GM12892 (cell line): ENCODE measurements around the gene PRKAR1A.

Experiments
- DNase-seq: peaks from one replicate; pipeline ENCODE4 v3.0.0; 2011; ENCODE audit not compliant: insufficient read length
- FAIRE-seq: peaks from 2 replicates; lab custom pipeline; 2011; peaks lifted over from hg19 to GRCh38; lab: Jason Lieb, UNC
- POLR2A ChIP-seq: IDR thresholded peaks from 2 replicates; pipeline ENCODE4 v1.6.1; 2011; ENCODE audit warnings: low read depth, low read length, control low read depth
- POLR2AphosphoS5 ChIP-seq: IDR thresholded peaks from 2 replicates; pipeline ENCODE4 v1.6.1; 2011; ENCODE audit warnings: low read depth, low read length, control low read depth
- TAF1 ChIP-seq: IDR thresholded peaks from 2 replicates; pipeline ENCODE4 v1.6.1; 2011; ENCODE audit warnings: low read depth, mild to moderate bottlenecking, control low read depth, low read length, borderline replicate concordance

PRKAR1A gene

GRCh38 chr17:68534695-68535088 lies 22.5 kb downstream of the PRKAR1A start:
- DNase-seq (no peak), FAIRE-seq (no peak)
- TF ChIP-seq TAF1 (no peak), POLR2A (no peak), POLR2AphosphoS5 (no peak)

GRCh38 chr17:68535922-68536321 lies 23.7 kb downstream of the PRKAR1A start:
- no peak for DNase-seq
- no peak for FAIRE-seq
- TF ChIP-seq POLR2AphosphoS5: no peak
- TF ChIP-seq POLR2A: no peak
- TF ChIP-seq TAF1: no peak

DNA sequence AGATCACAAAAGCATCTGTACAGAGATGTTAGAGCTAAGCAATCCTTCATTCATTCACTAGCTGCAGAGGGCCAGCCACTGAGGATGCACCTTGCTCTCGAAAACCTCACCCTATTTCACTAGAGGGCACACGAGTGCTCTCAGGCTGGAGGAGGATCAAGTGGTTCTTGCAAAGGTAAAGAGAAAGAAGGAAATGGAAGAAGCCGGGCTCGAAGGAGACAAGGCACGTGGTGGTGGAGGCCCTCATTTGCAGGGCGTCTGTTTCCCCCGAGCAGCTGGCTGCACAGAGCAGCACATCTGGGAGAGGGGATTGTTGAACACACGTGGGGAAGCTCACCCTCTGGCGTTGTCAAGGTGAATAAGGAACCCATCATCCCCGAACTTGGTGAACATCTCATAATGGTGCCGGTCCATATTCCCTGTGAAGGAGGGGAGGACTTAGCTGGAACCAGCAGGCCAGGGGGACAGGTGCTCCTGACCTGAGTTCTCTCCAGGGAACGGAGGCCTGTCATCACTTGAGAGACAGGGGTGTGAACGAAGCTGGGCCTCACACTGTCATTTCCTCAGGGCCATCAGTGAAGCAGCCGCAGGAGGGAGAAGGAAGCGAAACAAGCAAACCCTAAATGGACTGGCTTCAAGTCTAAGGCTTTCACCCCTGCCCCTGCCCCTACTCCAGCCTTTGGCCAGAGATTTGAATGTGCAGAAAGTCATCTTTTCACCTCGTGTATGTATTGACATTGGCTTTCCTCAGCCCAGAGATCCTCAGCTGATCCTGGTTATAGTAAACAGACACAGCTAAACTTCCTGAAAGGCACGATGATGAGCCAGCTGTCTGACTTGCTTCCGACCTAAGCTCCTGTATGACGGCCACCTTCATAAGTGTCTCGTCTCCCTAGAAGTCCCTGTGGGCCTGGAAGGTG lies 27.6 kb downstream of the PRKAR1A start:
- FAIRE-seq: no peak
- no peak for TF ChIP-seq POLR2AphosphoS5
- TF ChIP-seq POLR2A: no peak
- no peak for TF ChIP-seq TAF1
- no peak for DNase-seq

DNA sequence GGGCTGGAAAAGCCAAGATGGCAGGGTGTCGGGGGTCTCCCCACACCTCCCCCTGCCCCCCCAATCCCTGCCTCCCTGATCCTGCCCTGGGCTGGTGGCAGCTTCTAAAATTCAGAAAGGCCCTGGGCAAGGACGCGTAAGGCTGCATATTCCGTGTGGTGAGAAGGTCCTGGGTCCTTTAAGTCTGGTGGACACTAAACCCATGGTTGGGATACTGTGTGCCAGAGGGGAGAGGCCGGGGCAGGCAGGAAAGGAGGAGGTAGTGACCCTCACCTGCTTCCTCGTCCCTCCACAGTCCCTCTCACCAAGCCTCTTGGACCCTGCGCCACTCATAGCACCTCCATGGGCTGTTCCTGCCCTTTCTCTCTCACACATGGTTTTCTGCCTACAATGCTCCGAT lies 28.8 kb downstream of the PRKAR1A start:
- TF ChIP-seq POLR2AphosphoS5 (no peak), POLR2A (no peak), TAF1 (no peak)
- FAIRE-seq (no peak), DNase-seq (no peak)

DNA sequence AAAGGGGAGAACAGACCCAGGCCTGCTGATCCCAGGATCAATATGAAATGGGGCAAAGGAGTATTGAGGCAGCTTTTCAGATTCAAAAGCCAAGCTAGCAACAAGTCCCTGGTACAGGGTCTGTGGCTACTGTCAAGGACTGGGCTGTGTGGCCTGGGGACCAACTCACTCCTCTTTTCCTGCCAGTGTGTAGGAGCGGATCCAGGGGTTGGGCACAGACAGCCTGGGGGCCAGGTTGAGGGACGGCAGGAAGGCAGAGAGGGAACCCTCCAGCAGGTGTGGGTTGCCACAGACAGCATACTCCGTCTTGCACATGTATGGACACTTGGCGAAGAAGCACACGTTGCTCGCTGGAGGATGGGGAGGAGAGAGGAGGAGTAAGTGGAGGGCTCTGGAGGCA lies 29.6 kb downstream of the PRKAR1A start:
- FAIRE-seq (no peak), DNase-seq (no peak)
- no peak for TF ChIP-seq TAF1
- no peak for TF ChIP-seq POLR2AphosphoS5
- TF ChIP-seq POLR2A: no peak

DNA sequence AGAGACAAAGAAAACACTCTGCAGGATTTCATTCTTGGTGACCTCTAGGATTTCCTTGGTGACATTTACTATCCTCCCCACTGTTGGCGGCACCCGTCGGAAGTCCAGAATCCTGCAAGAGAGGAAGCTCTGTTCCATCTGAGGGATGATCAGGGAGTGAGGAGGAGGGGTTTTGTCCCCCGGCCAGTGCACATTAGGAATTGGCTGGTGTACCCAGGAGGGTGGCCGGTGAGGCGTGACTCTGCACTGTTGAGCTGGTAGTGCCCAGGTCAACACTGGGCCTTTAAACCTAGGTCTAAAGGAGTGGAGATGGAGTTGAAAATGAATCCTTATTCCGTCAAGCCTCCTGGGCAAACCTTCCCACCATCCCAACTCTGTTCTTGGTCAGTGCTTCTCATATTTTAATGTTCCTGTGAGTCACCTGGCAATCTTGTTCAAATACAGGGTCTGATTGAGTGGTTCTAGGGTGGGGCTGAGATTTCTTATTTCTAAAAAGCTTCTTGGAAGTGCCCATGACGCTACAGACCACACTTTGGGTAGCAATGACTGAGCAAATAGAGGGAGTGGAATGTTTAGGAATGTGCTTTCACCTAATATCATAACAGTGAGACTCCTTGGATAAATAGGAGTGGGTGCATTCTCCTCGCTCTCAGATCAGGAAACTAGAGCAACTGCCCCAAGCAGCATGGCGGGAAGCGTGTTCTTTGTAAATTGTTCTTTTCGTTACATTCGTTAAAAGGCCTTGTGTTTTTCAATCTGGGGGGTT lies 30.7 kb downstream of the PRKAR1A start:
- DNase-seq: no peak
- TF ChIP-seq TAF1 (no peak), POLR2A (no peak), POLR2AphosphoS5 (no peak)
- no peak for FAIRE-seq

DNA sequence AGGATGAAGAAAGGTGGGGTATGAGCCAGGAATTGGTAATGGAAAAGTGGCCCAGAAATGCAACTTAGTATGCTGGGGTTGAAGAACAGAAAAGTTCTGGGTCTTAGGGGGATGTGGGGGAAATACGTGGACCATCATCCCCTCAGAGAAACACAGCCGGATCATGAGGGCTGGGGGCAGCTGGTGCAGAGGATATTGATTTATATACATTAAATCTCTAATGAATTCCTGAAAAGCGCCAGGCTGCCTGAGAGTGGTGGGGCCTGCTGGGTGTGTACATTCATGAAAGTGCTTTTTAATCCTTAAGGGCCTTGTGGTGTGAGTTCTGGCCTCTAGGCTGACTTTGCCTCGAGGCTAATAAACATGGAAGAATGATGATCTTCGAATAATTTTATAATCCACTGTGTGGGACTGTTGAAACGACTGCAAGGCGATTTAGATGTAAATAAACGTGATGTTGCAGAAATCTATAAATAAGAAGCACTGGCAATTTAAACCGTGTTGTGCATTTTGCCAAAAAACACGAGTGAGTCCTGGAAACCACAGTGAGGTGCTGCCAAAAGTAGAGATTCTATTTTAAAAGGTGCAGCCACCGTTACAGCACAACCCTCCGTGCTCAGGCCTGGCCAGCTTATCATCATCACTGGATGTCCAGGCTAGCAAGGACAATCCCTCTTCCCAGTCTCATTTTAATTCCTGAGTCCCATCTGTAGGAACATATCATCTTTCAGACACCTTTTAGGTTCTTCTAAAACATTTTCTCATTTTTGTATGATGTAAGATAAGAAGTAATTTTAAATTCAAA lies 32.1 kb downstream of the PRKAR1A start:
- TF ChIP-seq TAF1 (no peak), POLR2A (no peak), POLR2AphosphoS5 (no peak)
- FAIRE-seq (no peak), DNase-seq (no peak)

- TF ChIP-seq POLR2AphosphoS5 (no peak), TAF1 (no peak), POLR2A (no peak)
- no peak for FAIRE-seq
- no peak for DNase-seq
Observed at GRCh38 chr17:68556551-68556950, 44.3 kb downstream of the PRKAR1A start.

- TF ChIP-seq TAF1 (no peak), POLR2A (no peak), POLR2AphosphoS5 (no peak)
- FAIRE-seq (no peak), DNase-seq (no peak)
Observed at GRCh38 chr17:68559316-68559715, 47.1 kb downstream of the PRKAR1A start.

DNA sequence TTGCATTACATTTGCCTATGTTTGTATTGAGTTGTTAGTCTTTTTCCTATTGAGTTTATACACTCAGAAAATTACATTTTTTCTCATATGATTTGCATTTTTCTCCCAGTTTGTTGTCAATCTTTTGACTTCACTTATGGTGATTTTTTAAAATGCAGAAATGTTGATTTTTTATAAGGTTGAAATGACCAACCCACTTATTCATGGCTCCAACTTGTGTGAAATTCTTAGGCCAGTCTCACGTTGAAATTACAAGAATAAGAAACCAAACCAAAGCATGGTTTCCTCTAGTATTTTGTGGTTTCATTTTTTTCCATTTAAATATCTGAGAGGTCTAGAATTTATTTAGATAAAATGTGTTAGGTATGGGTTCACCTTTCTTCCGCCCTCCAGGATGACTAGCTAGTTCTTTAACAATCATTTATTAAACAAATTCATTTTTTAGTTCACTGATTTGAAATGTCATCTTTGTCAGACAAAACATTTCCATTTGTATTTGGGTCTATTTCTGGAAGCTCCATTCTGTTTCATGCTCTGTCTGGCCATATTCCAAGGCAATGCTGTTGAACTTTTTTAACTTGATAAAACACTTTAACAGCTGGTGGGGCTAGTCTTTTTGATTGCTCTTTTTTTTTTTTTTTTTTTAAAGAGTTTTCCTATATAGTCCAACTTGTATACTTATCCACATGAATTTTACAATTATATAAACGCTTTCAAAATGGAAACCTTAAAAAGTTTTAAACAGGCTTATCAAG lies 48.9 kb downstream of the PRKAR1A start:
- FAIRE-seq: no peak
- no peak for DNase-seq
- TF ChIP-seq TAF1: no peak
- no peak for TF ChIP-seq POLR2A
- no peak for TF ChIP-seq POLR2AphosphoS5

GRCh38 chr17:68562736-68563135 lies 50.5 kb downstream of the PRKAR1A start:
- DNase-seq (no peak), FAIRE-seq (no peak)
- TF ChIP-seq TAF1: no peak
